GM12878 (cell line): ENCODE measurements around the gene C11orf91.

Experiments used
- ATF3 ChIP-seq: IDR thresholded peaks from 2 replicates; pipeline ENCODE4 v1.6.1; 2011; ENCODE audit warnings: low read depth, mild to moderate bottlenecking, low read length, moderate library complexity, borderline replicate concordance; ENCODE audit errors: extremely low read depth
- BCLAF1 ChIP-seq: fragments of 450-650 bp; IDR thresholded peaks from 2 replicates; pipeline ENCODE4 v1.6.1; 2017; ENCODE audit warnings: antibody characterized with exemption, mild to moderate bottlenecking, moderate library complexity
- CEBPB ChIP-seq, 2 experiments: fragments of 150-350 bp in 1 of 2; IDR thresholded peaks; 2 replicates each; pipeline ENCODE4 v1.6.1; 2012 to 2014; ENCODE audit warnings: low read depth in 2 of 2, low read length in 2 of 2, borderline replicate concordance in 1 of 2, inconsistent platforms in 1 of 2
- KAT2A ChIP-seq: conservative IDR thresholded peaks from 2 replicates; pipeline ENCODE4 v1.6.1; 2011; ENCODE audit warnings: low read depth, low read length; ENCODE audit not compliant: control insufficient read depth
- MEF2A ChIP-seq: IDR thresholded peaks from 2 replicates; pipeline ENCODE4 v1.6.1; 2011; ENCODE audit warnings: low read depth, mild to moderate bottlenecking, low read length, moderate library complexity; ENCODE audit not compliant: insufficient read depth
- POLR2A ChIP-seq: IDR thresholded peaks from 2 replicates; pipeline ENCODE4 v1.6.1; 2011; ENCODE audit warnings: low read depth, mild to moderate bottlenecking, low read length
- POLR2AphosphoS5 ChIP-seq: IDR thresholded peaks from 2 replicates; pipeline ENCODE4 v1.6.1; 2011; ENCODE audit warnings: mild to moderate bottlenecking, low read length, inconsistent platforms
- RCOR1 ChIP-seq: conservative IDR thresholded peaks from 2 replicates; pipeline ENCODE4 v1.6.1; 2012; ENCODE audit warnings: low read depth, low read length, improper control_type of control experiment
- SMC3 ChIP-seq: IDR thresholded peaks from 2 replicates; pipeline ENCODE4 v1.6.1; 2011; ENCODE audit warnings: low read length, improper control_type of control experiment, borderline replicate concordance
- TCF7 ChIP-seq: IDR thresholded peaks from 2 replicates; pipeline ENCODE4 v1.6.1; 2014; ENCODE audit warnings: antibody characterized with exemption, borderline replicate concordance
- USF1 ChIP-seq: IDR thresholded peaks from 2 replicates; pipeline ENCODE4 v1.6.1; 2011; ENCODE audit warnings: borderline replicate concordance, low read depth, mild to moderate bottlenecking, moderate library complexity, mixed read lengths, low read length; ENCODE audit not compliant: insufficient read depth; ENCODE audit errors: extremely low read length
- TF ChIP-seq, protein P1 (sequence below), 3 experiments: IDR thresholded peaks in 2 of 3; conservative IDR thresholded peaks in 1 of 3; 2 replicates each; pipeline ENCODE4 v1.5.1; 2011; ENCODE audit warnings: low read depth in 3 of 3, low read length in 3 of 3, mild to moderate bottlenecking in 3 of 3, control low read depth in 2 of 3, moderate library complexity in 2 of 3, inconsistent platforms in 1 of 3, mixed read lengths in 1 of 3; ENCODE audit not compliant: control insufficient read depth in 2 of 3, insufficient read depth in 1 of 3; ENCODE audit errors: extremely low read depth in 1 of 3
- TF ChIP-seq, protein P2 (sequence below): fragments of 450-650 bp; IDR thresholded peaks from 2 replicates; pipeline ENCODE4 v1.6.1; 2017; ENCODE audit warnings: low read depth, mild to moderate bottlenecking, moderate library complexity
- TF ChIP-seq, protein P3 (sequence below): fragments of 450-650 bp; IDR thresholded peaks from 2 replicates; pipeline ENCODE4 v1.6.1; 2018; ENCODE audit warnings: borderline replicate concordance, mild to moderate bottlenecking; ENCODE audit not compliant: partially characterized antibody

- TF ChIP-seq POLR2A (no peak), POLR2AphosphoS5 (no peak), TCF7 (no peak), USF1 (no peak), KAT2A (no peak), SMC3 (no peak), MEF2A (no peak), BCLAF1 (no peak), RCOR1 (no peak), ATF3 (no peak), CEBPB (IDR thresholded peaks at IDR 0.05; ENCODE audit: borderline replicate concordance in 1 of 2, low read depth in 2 of 2, low read length in 2 of 2) (no peak)
- TF ChIP-seq, protein P1, sequence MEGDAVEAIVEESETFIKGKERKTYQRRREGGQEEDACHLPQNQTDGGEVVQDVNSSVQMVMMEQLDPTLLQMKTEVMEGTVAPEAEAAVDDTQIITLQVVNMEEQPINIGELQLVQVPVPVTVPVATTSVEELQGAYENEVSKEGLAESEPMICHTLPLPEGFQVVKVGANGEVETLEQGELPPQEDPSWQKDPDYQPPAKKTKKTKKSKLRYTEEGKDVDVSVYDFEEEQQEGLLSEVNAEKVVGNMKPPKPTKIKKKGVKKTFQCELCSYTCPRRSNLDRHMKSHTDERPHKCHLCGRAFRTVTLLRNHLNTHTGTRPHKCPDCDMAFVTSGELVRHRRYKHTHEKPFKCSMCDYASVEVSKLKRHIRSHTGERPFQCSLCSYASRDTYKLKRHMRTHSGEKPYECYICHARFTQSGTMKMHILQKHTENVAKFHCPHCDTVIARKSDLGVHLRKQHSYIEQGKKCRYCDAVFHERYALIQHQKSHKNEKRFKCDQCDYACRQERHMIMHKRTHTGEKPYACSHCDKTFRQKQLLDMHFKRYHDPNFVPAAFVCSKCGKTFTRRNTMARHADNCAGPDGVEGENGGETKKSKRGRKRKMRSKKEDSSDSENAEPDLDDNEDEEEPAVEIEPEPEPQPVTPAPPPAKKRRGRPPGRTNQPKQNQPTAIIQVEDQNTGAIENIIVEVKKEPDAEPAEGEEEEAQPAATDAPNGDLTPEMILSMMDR (IDR thresholded peaks at IDR 0.05 in 2 of 3, conservative IDR thresholded peaks at IDR 0.05 in 1 of 3; ENCODE audit: control insufficient read depth in 2 of 3, extremely low read depth in 1 of 3, insufficient read depth in 1 of 3, low read depth in 3 of 3, low read length in 3 of 3): no peak
- TF ChIP-seq, protein P2, sequence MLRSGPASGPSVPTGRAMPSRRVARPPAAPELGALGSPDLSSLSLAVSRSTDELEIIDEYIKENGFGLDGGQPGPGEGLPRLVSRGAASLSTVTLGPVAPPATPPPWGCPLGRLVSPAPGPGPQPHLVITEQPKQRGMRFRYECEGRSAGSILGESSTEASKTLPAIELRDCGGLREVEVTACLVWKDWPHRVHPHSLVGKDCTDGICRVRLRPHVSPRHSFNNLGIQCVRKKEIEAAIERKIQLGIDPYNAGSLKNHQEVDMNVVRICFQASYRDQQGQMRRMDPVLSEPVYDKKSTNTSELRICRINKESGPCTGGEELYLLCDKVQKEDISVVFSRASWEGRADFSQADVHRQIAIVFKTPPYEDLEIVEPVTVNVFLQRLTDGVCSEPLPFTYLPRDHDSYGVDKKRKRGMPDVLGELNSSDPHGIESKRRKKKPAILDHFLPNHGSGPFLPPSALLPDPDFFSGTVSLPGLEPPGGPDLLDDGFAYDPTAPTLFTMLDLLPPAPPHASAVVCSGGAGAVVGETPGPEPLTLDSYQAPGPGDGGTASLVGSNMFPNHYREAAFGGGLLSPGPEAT: no peak
- TF ChIP-seq, protein P3, sequence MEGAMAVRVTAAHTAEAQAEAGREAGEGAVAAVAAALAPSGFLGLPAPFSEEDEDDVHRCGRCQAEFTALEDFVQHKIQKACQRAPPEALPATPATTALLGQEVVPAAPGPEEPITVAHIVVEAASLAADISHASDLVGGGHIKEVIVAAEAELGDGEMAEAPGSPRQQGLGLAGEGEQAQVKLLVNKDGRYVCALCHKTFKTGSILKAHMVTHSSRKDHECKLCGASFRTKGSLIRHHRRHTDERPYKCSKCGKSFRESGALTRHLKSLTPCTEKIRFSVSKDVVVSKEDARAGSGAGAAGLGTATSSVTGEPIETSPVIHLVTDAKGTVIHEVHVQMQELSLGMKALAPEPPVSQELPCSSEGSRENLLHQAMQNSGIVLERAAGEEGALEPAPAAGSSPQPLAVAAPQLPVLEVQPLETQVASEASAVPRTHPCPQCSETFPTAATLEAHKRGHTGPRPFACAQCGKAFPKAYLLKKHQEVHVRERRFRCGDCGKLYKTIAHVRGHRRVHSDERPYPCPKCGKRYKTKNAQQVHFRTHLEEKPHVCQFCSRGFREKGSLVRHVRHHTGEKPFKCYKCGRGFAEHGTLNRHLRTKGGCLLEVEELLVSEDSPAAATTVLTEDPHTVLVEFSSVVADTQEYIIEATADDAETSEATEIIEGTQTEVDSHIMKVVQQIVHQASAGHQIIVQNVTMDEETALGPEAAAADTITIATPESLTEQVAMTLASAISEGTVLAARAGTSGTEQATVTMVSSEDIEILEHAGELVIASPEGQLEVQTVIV: no peak
Measured at GRCh38 chr11:33664827-33665226, 35.8 kb downstream of the C11orf91 start.
